ENCODE data around the gene CARS2. TPM values are rescaled to one million over a fixed set of nuclear protein-coding genes. Genes with fewer than 3 reads are reported as not detected.

CARS2 gene
- polyA plus RNA-seq, 2 of the 4 experiments (the other 2 are of a cell fraction) = 31.5 to 41.4 TPM

DNA sequence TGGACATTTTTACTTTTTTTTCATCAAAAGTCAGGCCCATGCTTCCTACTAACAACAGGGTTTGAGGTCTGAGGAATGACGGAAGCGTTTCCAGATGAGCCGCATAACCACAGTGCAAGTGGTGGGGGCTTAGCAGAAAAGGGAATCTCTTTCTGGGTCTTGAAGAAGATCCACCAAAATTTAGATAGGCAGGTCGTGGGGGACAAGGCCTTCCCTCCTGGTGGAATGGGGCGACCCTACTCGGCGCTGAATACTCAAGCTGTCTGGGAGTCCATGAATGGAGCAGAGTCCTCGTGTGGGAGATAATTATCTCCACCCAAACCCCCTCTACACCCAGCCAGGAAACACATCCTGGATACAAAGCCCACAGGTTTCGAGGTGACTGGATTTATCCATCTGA lies 36.9 kb downstream of the CARS2 start (continued):
- TF ChIP-seq POLR2A (IDR thresholded peaks at IDR 0.05; ENCODE audit: low read length) = no peak

DNA sequence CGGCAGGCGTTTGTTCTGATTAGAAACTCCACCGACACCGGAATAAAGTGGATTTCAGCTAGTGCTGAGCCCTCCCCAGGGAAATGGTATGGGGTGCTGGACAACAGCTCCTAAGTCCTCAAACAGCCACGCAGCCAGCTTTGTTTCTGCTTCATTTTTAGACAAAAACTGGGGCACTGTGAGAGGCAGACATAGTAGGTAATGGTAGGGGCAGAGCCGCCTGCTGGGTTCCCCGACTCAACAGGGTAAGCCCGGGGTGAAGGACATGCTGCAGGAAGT lies 39.7 kb downstream of the CARS2 start:
- no peaks in the 10 kb centered on the region for H3K9me3 ChIP-seq
- TF ChIP-seq RFX5 (IDR thresholded peaks at IDR 0.05) = no peak
- no peak for TF ChIP-seq POLR2A (IDR thresholded peaks at IDR 0.05; ENCODE audit: low read length)
- TF ChIP-seq HOXB5 (CRISPR knock-in tag; IDR thresholded peaks at IDR 0.05) = no peak
- TF ChIP-seq MAX (IDR thresholded peaks at IDR 0.05) = no peak
- no peak for TF ChIP-seq SREBF2 (IDR thresholded peaks at IDR 0.05)
- no peak for TF ChIP-seq ZNF302 (CRISPR knock-in tag; IDR thresholded peaks at IDR 0.05)
- ATAC-seq = no peak
- POLR2A ChIA-PET = no interaction called here
- H3K4me2 ChIP-seq = no peak overlapping the region
- no peak overlapping the region for H3K27ac ChIP-seq
- FAIRE-seq = no peak
- 80% methylated on average over 8 of the region's 8 CpGs for WGBS (ENCODE audit: missing lambda C conversion rate)
- no peak for DNase-seq (ENCODE audit: low read depth in 1 of 2, low spot score in 1 of 2)
- H3K4me3 ChIP-seq = no peak overlapping the region
- CTCF ChIA-PET = interaction anchor here (0.6 to 1.5 kb wide), 2 partner anchors 14 to 23 kb away, joined by 3 to 6 read pairs; no protein-coding TSS in a partner anchor
- no peaks in the 10 kb centered on the region for H3K4me1 ChIP-seq

GRCh38 chr13:110665491-110666254 lies 40.2 kb downstream of the CARS2 start:
- ChIA-PET CTCF (interaction anchor here (0.6 to 1.5 kb wide), 2 partner anchors 15 to 22 kb away, joined by 3 to 6 read pairs; no protein-coding TSS in a partner anchor), POLR2A (no interaction called here)
- 95% methylated on average over 20 of the region's 23 CpGs for WGBS (ENCODE audit: missing lambda C conversion rate)
- ATAC-seq (no peak), FAIRE-seq (no peak), DNase-seq (ENCODE audit: low read depth in 1 of 2, low spot score in 1 of 2) (no peak)
- H3K4me1 ChIP-seq = no peaks in the 10 kb centered on the region
- TF ChIP-seq FOSL2 (IDR thresholded peaks at IDR 0.05) = no peak
- no peak for TF ChIP-seq FOSL2 (CRISPR knock-in tag; IDR thresholded peaks at IDR 0.05)
- TF ChIP-seq BHLHE40 (IDR thresholded peaks at IDR 0.05; ENCODE audit: low read depth, low read length) = no peak
- no peak for TF ChIP-seq EP300 (IDR thresholded peaks at IDR 0.05)
- no peak for TF ChIP-seq HDAC2 (IDR thresholded peaks at IDR 0.05)
- no peak for TF ChIP-seq MAX (IDR thresholded peaks at IDR 0.05)
- no peak for TF ChIP-seq GATA3 (IDR thresholded peaks at IDR 0.05; ENCODE audit: borderline replicate concordance)
- TF ChIP-seq FOXS1 (CRISPR knock-in tag; IDR thresholded peaks at IDR 0.05) = no peak
- H3K27ac ChIP-seq = no peak overlapping the region
- no peak overlapping the region for H3K4me3 ChIP-seq
- no peak overlapping the region for H3K4me2 ChIP-seq
- no peaks in the 10 kb centered on the region for H3K9me3 ChIP-seq

DNA sequence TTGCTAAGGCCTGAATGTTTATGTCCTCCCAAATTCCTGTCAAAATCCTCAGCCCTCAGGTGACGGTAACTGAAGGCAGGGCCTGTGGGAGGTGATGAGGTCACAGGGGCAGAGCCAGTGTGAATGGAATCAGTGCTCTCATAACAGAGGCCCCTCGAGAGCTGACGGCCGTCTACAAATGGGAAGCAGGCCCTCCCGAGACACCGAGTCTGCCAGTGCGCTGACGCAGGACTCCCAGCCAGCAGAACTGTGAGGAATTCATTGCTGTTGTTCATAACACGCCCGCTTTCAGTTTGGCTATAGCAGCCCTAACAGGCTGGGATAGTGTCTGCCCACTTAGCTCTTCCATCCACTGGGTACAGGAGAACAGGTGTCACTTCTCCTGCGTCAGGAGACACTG lies 41.2 kb downstream of the CARS2 start:
- CTCF ChIA-PET = interaction anchor here (1.5 kb wide), 2 partner anchors 16 to 17 kb away, joined by 4 to 6 read pairs; no protein-coding TSS in a partner anchor
- 87% methylated on average over 11 of the region's 11 CpGs for WGBS (ENCODE audit: missing lambda C conversion rate)
- FAIRE-seq = no peak
- no peak for DNase-seq (ENCODE audit: low read depth in 1 of 2, low spot score in 1 of 2)
- POLR2A ChIA-PET = no interaction called here
- Histone ChIP-seq H3K9me3 (no peaks in the 10 kb centered on the region; the same call in 2 of the 3 replicates), H3K4me2 (no peak overlapping the region), H3K27ac (no peak overlapping the region), H3K4me3 (no peak overlapping the region), H3K4me1 (no peaks in the 10 kb centered on the region)
- TF ChIP-seq BCL3 (IDR thresholded peaks at IDR 0.05) = no peak
- TF ChIP-seq MAFK (IDR thresholded peaks at IDR 0.05; ENCODE audit: partially characterized antibody) = no peak
- no peak for TF ChIP-seq ESRRA (IDR thresholded peaks at IDR 0.05; ENCODE audit: borderline replicate concordance, low read length)
- TF ChIP-seq ZNF302 (CRISPR knock-in tag; IDR thresholded peaks at IDR 0.05) = no peak
- TF ChIP-seq TP53 (CRISPR knock-in tag; IDR thresholded peaks at IDR 0.05) = no peak
- TF ChIP-seq FOXS1 (CRISPR knock-in tag; IDR thresholded peaks at IDR 0.05) = no peak
- no peak for TF ChIP-seq POLR2AphosphoS2 (conservative IDR thresholded peaks at IDR 0.05; ENCODE audit: low read length)
- TF ChIP-seq NR3C1 (IDR thresholded peaks at IDR 0.05) = no peak
- no peak for TF ChIP-seq POLR2A (IDR thresholded peaks at IDR 0.05; ENCODE audit: low read length)
- no peak for TF ChIP-seq FOSB (CRISPR knock-in tag; IDR thresholded peaks at IDR 0.05)
- no peak for TF ChIP-seq ZFP36 (IDR thresholded peaks at IDR 0.05; ENCODE audit: borderline replicate concordance, partially characterized antibody)
- TF ChIP-seq FOSL2 (IDR thresholded peaks at IDR 0.05) = no peak
- TF ChIP-seq FOSL2 (CRISPR knock-in tag; IDR thresholded peaks at IDR 0.05) = no peak
- no peak for TF ChIP-seq HOXB13 (CRISPR knock-in tag; IDR thresholded peaks at IDR 0.05; ENCODE audit: low read depth)
- TF ChIP-seq RAD21 (conservative IDR thresholded peaks at IDR 0.05 in 1 of 2, IDR thresholded peaks at IDR 0.05 in 1 of 2) = no peak
- TF ChIP-seq CBX2 (IDR thresholded peaks at IDR 0.05; ENCODE audit: borderline replicate concordance, low read depth) = no peak
- TF ChIP-seq RNF2 (IDR thresholded peaks at IDR 0.05; ENCODE audit: borderline replicate concordance, low read depth) = no peak
- TF ChIP-seq EHF (CRISPR knock-in tag; IDR thresholded peaks at IDR 0.05) = no peak
- TF ChIP-seq CEBPB (IDR thresholded peaks at IDR 0.05) = no peak
- no peak for TF ChIP-seq HDAC2 (IDR thresholded peaks at IDR 0.05)
- ATAC-seq = no peak
